Karpas-422 (cell line): ENCODE data around the gene TCTN2. TPM values are rescaled to one million over a fixed set of nuclear protein-coding genes. Genes with fewer than 3 reads are reported as not detected.

Experiments
- DNase-seq: peaks from one replicate; pipeline ENCODE4 v3.0.0-alpha.2; 2015
- H2AFZ ChIP-seq: fragments of 200-600 bp; sonication (generic); 2 replicates; pipeline ENCODE4 v1.6.1; 2014; ENCODE audit warnings: antibody characterized with exemption, low read length, mixed read lengths
- H3K27ac ChIP-seq: fragments of 200-600 bp; sonication (generic); 2 replicates; pipeline ENCODE4 v1.5.1; 2014; ENCODE audit warnings: mild to moderate bottlenecking, low read length, moderate library complexity
- H3K27me3 ChIP-seq: fragments of 200-600 bp; sonication (generic); 2 replicates; pipeline ENCODE4 v1.6.1; 2014; ENCODE audit warnings: low read length, mixed read lengths
- H3K36me3 ChIP-seq: fragments of 200-600 bp; sonication (generic); 2 replicates; pipeline ENCODE4 v1.6.1; 2014; ENCODE audit warnings: low read length, mixed read lengths; ENCODE audit not compliant: insufficient read depth
- H3K4me1 ChIP-seq: fragments of 200-600 bp; sonication (generic); 2 replicates; pipeline ENCODE4 v1.6.1; 2014; ENCODE audit warnings: mild to moderate bottlenecking, low read length, mixed read lengths
- H3K4me2 ChIP-seq: fragments of 200-600 bp; sonication (generic); 2 replicates; pipeline ENCODE4 v1.6.1; 2014; ENCODE audit warnings: low read length, low read depth, mild to moderate bottlenecking; ENCODE audit not compliant: poor library complexity, severe bottlenecking
- H3K4me3 ChIP-seq: fragments of 200-600 bp; sonication (generic); 2 replicates; pipeline ENCODE4 v1.5.1; 2014; ENCODE audit warnings: mild to moderate bottlenecking, antibody characterized with exemption, low read length, mixed read lengths
- H3K79me2 ChIP-seq: fragments of 200-600 bp; sonication (generic); 2 replicates; pipeline ENCODE4 v1.6.1; 2014; ENCODE audit warnings: mild to moderate bottlenecking, low read length, mixed read lengths
- H3K9ac ChIP-seq: fragments of 200-600 bp; sonication (generic); 2 replicates; pipeline ENCODE4 v1.6.0; 2014; ENCODE audit warnings: low read length
- H3K9me2 ChIP-seq: fragments of 200-600 bp; sonication (generic), shearing (Covaris generic); replicated peaks from 2 replicates; pipeline ENCODE4 v1.6.0; 2014; ENCODE audit warnings: mild to moderate bottlenecking, low read length, moderate library complexity; ENCODE audit not compliant: insufficient read depth
- H3K9me3 ChIP-seq: fragments of 300-700, 200-600 bp; sonication (generic); 2 replicates; pipeline ENCODE4 v1.6.1; 2014; ENCODE audit warnings: low read length, mixed read lengths
- H4K20me1 ChIP-seq: fragments of 200-600 bp; sonication (generic); 2 replicates; pipeline ENCODE4 v1.6.1; 2014; ENCODE audit warnings: mild to moderate bottlenecking, antibody characterized with exemption, low read length, low read depth; ENCODE audit not compliant: insufficient read depth
- total RNA-seq: library from RNA; depleted of rRNA; stranded (reverse); fragments of >200 nt; shearing (Covaris generic); gene quantifications from 2 replicates; pipeline ENCODE4 v1.2.3, GENCODE V29; 2014; ENCODE audit warnings: low replicate concordance; rRNA removed

The TCTN2 gene
- total RNA-seq, 1 experiment from 2014 or later, result 6.4 TPM

DNA sequence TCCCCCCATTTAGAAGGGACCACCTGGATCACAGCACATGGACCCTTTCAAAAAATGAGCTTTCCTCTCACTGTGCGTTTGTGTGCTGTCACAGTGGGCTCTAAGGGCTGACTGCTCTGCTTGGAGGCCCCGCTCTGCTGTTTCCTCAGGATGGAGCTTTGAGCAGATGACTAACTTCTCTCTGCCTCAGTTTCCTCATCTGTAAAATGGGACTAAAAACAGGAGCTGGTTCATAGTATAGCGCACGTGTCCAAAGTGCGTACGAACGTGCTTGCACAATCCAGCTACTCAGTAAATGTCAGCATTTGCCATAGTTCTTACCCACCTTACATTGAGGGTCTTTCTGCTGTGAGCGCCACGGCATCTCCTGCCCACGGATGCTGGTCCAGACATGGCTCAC, 78.4 kb downstream of the TCTN2 start:
- Histone ChIP-seq H4K20me1 (no peaks in the 10 kb centered on the region), H3K27ac (no peak overlapping the region), H3K36me3 (peaks cover 49% of the 10 kb centered on the region), H3K4me1 (no peaks in the 10 kb centered on the region), H3K27me3 (no peaks in the 10 kb centered on the region), H3K9ac (no peak overlapping the region), H3K4me3 (no peak overlapping the region), H3K4me2 (no peak overlapping the region), H3K9me2 (no peaks in the 10 kb centered on the region), H3K79me2 (no peaks in the 10 kb centered on the region), H3K9me3 (no peaks in the 10 kb centered on the region), H2AFZ (no peak overlapping the region)
- no peak for DNase-seq

DNA sequence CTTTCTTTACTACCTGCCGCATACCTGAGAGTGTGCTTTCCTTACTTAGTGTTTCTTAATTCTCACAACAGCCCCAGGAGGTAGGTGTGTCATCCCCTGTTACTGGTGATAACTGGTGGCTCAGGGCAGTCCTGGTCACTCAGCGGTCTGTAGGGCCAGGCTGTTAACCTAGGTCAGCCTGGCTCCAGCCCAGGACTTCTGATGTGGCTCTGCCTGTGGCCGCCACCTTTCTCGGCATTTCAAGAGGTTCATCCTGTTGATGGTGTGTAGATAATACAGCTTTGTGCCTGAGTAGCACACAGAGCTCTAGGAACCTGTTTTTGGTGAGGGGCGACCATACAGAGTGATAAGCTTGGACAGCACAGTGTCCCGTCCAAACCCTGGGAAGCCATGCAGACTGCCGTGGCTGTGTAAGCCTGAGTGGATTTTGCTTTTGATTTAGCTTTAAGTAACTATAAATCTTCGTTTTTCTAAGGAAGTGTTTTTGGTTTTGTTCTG, 79.3 kb downstream of the TCTN2 start:
- H3K9me3 ChIP-seq, result no peaks in the 10 kb centered on the region
- H3K4me1 ChIP-seq, result no peaks in the 10 kb centered on the region
- H3K4me3 ChIP-seq, result no peak overlapping the region
- H3K9me2 ChIP-seq, result no peaks in the 10 kb centered on the region
- peaks cover 50% of the 10 kb centered on the region for H3K36me3 ChIP-seq
- H3K4me2 ChIP-seq, result no peak overlapping the region
- no peak overlapping the region for H3K9ac ChIP-seq
- no peaks in the 10 kb centered on the region for H3K27me3 ChIP-seq
- H3K27ac ChIP-seq, result no peak overlapping the region
- no peak overlapping the region for H2AFZ ChIP-seq
- H4K20me1 ChIP-seq, result no peaks in the 10 kb centered on the region
- DNase-seq, result no peak
- no peaks in the 10 kb centered on the region for H3K79me2 ChIP-seq

DNA sequence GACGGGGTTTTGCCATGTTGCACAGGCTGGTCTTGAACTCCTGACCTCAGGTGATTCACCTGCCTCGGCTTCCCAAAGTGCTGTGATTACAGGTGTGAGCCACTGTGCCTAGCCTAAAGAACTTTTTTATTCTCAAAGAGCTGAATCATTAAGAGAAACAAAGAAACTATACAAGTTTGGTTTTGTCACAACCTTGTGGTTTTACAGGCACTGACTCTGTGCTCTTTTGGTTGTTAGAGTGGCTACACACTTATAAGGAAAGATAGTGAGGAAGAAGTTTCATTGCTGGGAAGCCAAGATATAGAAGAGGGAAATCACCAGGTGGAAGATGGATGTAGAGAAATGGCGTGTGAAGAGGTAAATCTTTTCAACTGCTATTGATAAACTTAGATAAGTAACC, 81.1 kb downstream of the TCTN2 start:
- H3K4me3 ChIP-seq, result no peak overlapping the region

DNA sequence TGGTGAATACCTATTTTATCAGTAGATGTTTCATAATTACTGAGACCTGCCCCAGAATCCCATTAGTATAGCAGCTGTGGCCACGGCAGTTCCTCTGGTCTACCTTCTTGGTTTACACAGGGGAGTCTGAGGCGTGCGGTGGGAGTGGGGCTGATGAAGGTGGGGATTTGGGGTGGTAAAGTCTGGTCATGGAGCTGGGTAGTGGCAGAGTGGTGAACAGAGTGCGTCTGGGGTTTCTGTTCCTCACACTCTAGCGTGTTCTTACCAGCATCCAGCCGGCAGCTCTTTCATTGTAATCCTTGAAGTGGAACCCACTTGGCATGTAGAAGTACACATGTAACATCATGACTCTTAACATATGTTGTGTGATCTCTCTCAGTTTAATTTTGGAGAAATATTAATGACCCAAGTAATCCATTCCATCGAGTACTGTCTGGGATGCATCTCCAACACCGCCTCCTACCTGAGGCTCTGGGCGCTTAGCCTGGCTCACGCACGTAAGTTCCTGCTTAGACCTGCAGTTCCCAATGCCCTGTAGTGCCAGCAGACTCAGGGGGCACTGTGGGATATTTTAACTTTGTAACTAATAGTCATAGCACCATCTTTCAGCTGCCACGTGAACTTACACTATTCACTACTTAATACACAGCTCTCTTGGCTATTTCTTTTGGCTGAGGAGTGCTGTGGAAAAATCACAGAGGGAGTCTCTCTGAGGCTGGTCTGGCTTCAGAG, 83.3 kb downstream of the TCTN2 start:
- Histone ChIP-seq H3K9ac (no peak overlapping the region), H3K27me3 (no peaks in the 10 kb centered on the region), H3K27ac (no peak overlapping the region), H2AFZ (no peak overlapping the region), H3K4me2 (no peak overlapping the region), H3K9me2 (no peaks in the 10 kb centered on the region), H3K79me2 (no peaks in the 10 kb centered on the region), H3K4me3 (no peak overlapping the region), H3K36me3 (peaks cover 41% of the 10 kb centered on the region), H3K9me3 (no peaks in the 10 kb centered on the region), H3K4me1 (no peaks in the 10 kb centered on the region), H4K20me1 (no peaks in the 10 kb centered on the region)
- DNase-seq, result no peak

More for the DNA sequence above, 81.1 kb downstream of the TCTN2 start:
- H3K9ac ChIP-seq, result no peak overlapping the region
- no peaks in the 10 kb centered on the region for H3K4me1 ChIP-seq
- H3K27ac ChIP-seq, result no peak overlapping the region
- no peak overlapping the region for H3K4me2 ChIP-seq
- H3K9me2 ChIP-seq, result no peaks in the 10 kb centered on the region
- no peaks in the 10 kb centered on the region for H3K27me3 ChIP-seq
- no peak overlapping the region for H2AFZ ChIP-seq
- no peaks in the 10 kb centered on the region for H3K9me3 ChIP-seq
- H3K36me3 ChIP-seq, result peaks cover 50% of the 10 kb centered on the region
- no peaks in the 10 kb centered on the region for H3K79me2 ChIP-seq
- no peak for DNase-seq
- H4K20me1 ChIP-seq, result no peaks in the 10 kb centered on the region

DNA sequence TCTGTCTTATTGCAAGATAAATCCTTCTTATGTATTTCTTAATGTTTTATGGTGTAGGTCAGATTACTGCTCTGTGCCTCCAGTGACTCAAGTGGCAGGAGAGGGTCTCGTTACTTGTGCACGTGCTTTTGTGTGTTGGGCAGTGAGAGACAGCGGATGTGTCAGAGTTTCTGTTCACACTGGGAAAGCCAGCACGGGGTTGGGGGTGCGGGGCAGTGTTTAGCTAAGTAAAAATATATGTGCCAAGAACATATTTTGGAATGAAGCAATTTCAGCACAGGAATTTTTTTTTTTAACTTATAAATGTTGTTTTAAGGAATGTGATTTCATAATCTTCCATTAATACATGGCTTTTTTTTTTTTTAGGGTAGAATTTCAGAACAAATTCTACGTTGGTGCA, 86.6 kb downstream of the TCTN2 start:
- no peak overlapping the region for H2AFZ ChIP-seq
- no peak overlapping the region for H3K4me3 ChIP-seq
- H3K9me3 ChIP-seq, result no peaks in the 10 kb centered on the region
- H3K36me3 ChIP-seq, result peaks cover 24% of the 10 kb centered on the region
- no peaks in the 10 kb centered on the region for H3K79me2 ChIP-seq
- no peaks in the 10 kb centered on the region for H3K9me2 ChIP-seq
- H3K4me1 ChIP-seq, result peaks cover 14% of the 10 kb centered on the region
- no peak overlapping the region for H3K4me2 ChIP-seq
- no peak overlapping the region for H3K27ac ChIP-seq
- H3K27me3 ChIP-seq, result no peaks in the 10 kb centered on the region
- no peak for DNase-seq
- no peak overlapping the region for H3K9ac ChIP-seq
- no peaks in the 10 kb centered on the region for H4K20me1 ChIP-seq

Other genes starting within 250 kb of the TCTN2 start
- 1.4 and 3.3 TPM in 2 replicates for gene RILPL2, start 234.4 kb upstream of the TCTN2 start, total RNA-seq
- gene SNRNP35, start 213.0 kb upstream of the TCTN2 start, total RNA-seq, result 12.6 and 25.3 TPM in 2 replicates
- 0.07 TPM in 1 of 2 replicates, not detected in the other for gene RILPL1, start 137.4 kb upstream of the TCTN2 start, total RNA-seq
- gene TMED2, start 86.6 kb upstream of the TCTN2 start, total RNA-seq, result 119 and 154 TPM in 2 replicates
- 36.4 and 41.6 TPM in 2 replicates for gene DDX55, start 69.0 kb upstream of the TCTN2 start, total RNA-seq
- 51.0 and 116 TPM in 2 replicates for gene EIF2B1, start 37.4 kb upstream of the TCTN2 start, total RNA-seq
- gene GTF2H3, start 37.3 kb upstream of the TCTN2 start, total RNA-seq, result 21.6 and 72.3 TPM in 2 replicates
- 33.3 and 39.0 TPM in 2 replicates for gene ATP6V0A2, start 41.2 kb downstream of the TCTN2 start, total RNA-seq
- gene DNAH10, start 91.2 kb downstream of the TCTN2 start, total RNA-seq, result 0.29 and 0.30 TPM in 2 replicates